CD4-positive, alpha-beta T cell treated with Interleukin-6 at 100 ng/mL for 8 hours (primary cell): ENCODE data around the gene FEZ2.
"Not testable (repeated sequence)": the region's sequence is repeated elsewhere in the genome, so short reads cannot be mapped to it uniquely, and the experiment has no call there.

ENCODE experiments used
- DNase-seq: peaks from one replicate; pipeline ENCODE4 v3.0.0-alpha.2; 2020; ENCODE audit warnings: mixed read lengths, low spot score

FEZ2 gene, protein sequence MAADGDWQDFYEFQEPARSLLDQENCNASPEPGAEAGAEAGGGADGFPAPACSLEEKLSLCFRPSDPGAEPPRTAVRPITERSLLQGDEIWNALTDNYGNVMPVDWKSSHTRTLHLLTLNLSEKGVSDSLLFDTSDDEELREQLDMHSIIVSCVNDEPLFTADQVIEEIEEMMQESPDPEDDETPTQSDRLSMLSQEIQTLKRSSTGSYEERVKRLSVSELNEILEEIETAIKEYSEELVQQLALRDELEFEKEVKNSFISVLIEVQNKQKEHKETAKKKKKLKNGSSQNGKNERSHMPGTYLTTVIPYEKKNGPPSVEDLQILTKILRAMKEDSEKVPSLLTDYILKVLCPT

DNA sequence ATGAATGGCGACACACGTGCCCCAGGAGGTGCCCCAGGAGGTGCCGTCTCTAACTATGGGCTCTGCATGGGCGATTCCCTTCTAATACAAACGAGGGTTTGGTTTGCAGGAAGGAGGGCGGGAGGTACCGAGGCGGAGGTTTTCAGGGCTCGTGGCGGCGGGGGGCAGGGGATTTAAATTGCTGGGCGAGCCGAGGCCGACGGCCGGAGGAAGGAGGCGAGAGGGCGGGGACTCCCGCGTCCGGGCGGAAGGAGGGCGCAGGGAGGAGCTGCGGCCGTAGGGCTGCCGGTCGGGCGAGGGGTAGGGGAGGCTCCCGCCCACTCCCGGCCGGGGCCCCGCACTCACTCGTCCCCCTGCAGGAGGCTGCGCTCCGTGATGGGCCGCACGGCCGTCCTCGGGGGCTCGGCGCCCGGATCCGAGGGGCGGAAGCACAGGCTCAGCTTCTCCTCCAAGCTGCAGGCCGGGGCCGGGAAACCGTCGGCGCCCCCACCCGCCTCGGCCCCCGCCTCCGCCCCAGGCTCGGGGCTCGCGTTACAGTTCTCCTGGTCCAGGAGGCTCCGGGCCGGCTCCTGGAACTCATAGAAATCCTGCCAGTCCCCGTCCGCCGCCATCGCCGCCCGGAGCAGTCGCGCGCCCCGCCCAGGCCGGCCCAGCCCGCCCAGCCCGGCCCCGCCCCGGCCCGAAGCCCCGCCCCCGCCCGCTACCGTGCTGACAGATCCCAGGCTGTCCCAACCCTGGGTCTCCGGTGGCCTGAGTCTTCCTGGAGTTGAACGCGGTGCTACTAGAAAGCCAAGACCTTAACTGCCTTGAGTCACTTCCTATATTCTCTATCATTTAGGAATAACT, at the start of gene FEZ2:
FEZ2 (minus strand) TSS at position 637 of the 846 bp plus-strand sequence; CDS start at position 611, 26 bp downstream.
- DNase-seq = peak; percentile 55

GRCh38 chr2:36634981-36635597, 37.1 kb upstream of the FEZ2 start:
- no peak for DNase-seq

DNA sequence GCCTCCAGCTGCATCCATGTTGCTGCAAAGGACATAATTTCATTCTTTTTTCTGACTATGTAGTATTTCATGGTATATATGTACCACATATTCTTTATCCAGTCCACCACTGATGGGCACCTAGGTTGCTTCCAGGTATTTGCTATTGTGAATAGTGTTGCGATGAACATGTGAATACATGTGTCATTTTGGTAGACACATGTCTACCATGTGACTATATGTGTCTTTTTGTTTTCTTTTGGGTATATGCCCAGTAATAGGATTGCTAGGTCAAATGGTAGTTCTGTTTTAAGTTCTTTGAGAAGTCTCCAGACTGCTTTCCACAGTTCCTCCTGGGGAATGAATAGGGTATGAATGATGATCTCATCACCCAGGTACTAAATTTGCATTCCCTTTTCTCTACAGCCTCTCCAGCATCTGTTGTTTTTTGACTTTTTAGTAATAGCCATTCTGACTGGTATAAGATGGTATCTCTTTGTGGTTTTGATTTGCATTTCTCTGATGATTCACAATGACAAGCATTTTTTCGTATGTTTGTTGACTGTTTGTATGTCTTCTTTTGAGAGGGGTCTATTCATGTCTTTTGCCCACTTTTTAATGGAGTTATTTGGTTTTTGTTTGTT, 35.6 kb upstream of the FEZ2 start:
- no peak for DNase-seq

- DNase-seq = no peak
Measured at GRCh38 chr2:36626756-36627155, 28.8 kb upstream of the FEZ2 start.

DNA sequence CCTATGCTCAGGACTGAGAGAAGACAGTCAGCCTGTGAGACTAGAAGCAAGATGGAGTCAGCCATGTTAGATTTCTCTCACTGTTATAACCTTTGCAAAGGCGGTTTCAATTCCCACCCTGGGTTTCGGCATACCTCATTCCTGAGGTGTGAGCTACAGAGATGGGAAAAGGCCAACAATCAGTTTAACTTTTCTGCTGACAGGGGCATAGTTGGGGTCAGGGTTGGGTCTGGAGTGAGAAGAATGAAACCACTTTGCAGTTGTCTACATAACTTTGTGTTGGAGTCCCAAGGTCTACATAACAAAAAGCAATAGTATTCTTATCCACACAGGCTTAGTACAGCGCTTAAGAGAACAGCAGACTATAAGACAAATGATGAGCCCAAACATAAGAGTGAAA, 28.1 kb upstream of the FEZ2 start:
- DNase-seq = no peak

GRCh38 chr2:36625304-36625703, 27.3 kb upstream of the FEZ2 start:
- DNase-seq = no peak

GRCh38 chr2:36620321-36620720, 22.4 kb upstream of the FEZ2 start:
- no peak for DNase-seq

- DNase-seq = no peak
Measured at GRCh38 chr2:36618381-36618780, 20.4 kb upstream of the FEZ2 start.

GRCh38 chr2:36616947-36617346, 19.0 kb upstream of the FEZ2 start:
- no peak for DNase-seq

- DNase-seq = no peak
Measured at GRCh38 chr2:36615222-36615621, 17.3 kb upstream of the FEZ2 start.

DNA sequence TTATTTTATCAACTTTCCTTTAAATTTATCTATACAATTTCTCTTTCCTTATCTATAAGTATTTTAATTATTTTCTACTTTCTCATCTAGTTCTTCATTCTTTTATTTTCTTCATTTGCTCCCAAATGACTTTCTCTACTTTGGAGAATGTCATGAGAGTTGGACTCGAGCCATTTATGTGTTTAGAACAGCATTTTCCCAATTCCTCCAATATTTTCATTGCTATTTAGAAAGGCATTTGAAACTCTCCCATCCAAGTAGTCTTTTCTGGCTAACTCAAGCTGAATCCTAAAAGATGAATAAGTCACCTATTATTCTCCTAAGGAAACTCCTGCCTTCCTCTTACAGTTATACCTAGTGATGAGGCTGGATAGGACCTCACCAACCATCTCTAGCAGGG, 15.8 kb upstream of the FEZ2 start:
- no peak for DNase-seq

DNA sequence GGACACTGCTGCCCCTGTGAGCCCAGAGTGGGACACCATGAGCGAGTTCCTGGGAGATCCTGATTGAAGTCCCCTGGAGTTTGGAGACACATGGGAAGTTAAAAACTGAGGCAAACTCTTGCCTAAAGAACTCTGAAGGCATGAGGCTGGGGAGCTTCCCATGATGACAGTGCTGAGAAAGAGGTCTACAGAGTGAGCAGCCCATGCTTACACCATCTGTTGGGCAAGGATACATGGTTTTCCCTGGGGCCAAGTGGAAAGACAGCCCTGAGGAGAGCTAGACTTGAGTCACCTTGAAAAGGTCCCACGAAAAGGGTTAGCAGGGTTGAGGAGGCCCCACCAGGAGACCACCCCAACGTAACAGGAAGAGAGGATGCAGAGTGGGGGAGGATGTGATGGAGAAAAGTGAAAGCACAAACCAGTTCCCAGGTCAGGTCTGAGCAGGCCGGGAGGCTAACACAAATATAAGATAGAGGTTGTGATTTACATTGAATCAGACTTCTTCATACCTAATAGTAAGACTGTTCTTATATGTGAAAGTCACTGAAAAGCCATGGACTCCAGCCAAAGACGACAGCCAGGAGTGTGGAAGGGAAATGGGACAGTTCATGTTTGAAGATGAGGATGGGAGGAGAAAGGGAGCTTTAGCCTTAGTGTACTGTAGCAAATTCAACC, 13.5 kb upstream of the FEZ2 start:
- DNase-seq = no peak

GRCh38 chr2:36609507-36609906, 11.5 kb upstream of the FEZ2 start:
- DNase-seq = no peak

DNA sequence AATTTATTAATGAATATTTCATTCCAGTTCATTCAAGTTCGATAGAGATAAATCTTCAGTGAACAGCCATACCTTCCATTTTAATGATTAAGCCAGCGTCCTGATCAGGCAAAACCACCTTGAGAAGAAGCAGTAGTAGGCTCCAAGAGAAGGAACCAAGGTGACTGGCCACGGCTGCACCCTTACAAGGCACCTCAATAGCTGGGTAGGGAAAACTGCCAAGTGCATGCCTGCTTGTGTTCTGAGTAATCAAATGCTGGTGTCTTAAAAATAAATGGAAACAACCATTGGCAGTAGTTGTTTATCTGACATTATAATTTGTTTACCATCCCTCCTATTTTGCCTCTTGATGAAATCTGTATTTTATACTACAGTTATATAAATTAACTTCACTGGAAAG, 10.0 kb upstream of the FEZ2 start:
- no peak for DNase-seq

- DNase-seq = no peak
Measured at GRCh38 chr2:36606925-36607324, 9.0 kb upstream of the FEZ2 start.

- DNase-seq = no peak
Measured at GRCh38 chr2:36605273-36605672, 7.3 kb upstream of the FEZ2 start.

DNA sequence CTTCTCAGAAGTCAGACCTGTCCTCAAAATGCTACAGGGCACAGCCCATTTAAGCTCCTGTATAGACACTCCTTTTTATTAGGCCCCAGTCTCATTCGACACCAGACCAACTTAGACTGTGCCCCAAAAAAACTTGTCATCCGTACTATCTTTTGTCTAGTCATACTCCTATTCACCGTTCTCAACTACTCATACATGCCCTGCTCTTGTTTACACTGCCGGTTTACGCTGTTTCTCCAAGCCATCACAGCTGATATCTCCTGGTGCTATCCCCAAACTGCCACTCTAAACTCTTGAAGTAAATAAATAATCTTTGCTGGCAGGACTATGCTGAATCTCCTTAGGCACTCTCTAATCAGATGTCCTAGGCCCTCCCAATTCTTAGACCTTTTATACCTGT, 5.7 kb upstream of the FEZ2 start:
- DNase-seq = not testable (repeated sequence)

DNA sequence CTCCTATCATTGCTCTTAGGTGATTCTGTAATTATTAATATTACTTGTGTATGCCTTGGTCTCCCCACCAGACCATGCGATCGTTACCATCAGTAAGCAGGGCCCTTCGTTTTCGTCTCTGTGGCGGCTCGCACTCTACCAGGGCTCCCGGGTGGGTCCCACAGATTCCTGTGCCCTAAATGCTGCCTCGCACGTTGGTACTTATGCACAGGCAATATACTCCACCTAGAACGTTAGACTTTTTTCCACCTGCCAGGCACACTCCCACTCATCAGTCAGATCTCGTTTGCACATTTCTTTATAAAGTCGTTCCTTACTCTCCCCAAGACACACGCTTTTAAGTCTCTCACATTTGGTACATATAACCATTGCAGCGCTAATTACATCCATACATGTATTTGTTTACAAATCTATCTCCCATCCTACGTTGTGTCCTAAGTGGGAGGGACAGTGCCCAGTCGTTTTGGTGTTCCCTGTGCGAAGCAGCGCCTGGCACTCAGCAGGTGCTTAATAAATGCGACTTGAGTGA, 901 bp downstream of the FEZ2 start:
- peak; percentile 4 for DNase-seq

DNA sequence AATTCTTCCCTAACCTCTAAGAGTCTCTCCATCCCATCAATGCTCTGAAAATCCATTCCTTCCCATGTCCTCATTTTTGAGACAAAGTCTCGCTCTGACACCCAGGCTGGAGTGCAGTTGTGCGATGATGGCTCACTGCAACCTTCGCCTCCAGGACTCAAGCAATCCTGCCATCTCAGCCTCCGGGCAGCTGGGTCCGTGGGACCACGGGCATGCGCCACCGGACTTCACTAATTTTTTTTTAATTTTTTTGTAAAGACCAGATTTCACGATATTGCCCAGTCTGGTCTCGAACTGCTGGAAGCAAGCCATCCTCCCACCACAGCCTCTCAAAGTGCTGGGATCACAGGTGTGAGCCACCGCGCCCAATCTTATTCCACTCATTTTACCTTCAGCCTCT, 1.6 kb downstream of the FEZ2 start:
- DNase-seq = no peak

DNA sequence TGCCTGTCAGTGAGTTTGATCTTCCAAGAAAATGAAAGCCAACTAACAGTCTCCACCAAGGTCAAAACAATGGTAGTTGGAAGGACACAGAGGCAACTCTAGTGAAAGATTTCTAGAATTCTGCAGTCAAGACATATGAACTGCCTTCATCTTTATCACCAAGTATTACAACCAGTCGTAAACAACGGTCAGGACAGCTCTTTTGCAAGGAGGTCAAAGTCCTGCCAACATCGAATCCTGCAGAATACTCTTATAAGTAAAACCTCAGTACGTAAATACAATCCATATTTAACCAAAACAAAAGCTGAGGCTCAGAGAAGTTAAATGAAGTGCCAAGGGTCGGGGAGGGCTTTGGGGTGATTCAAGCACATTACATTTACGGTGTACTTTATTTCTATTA, 3.1 kb downstream of the FEZ2 start:
- no peak for DNase-seq

- DNase-seq = no peak
Measured at GRCh38 chr2:36589230-36589630, 8.7 kb downstream of the FEZ2 start.

- DNase-seq = no peak
Measured at GRCh38 chr2:36587556-36587955, 10.4 kb downstream of the FEZ2 start.
